Liver (tissue), 9 donors: Measurements from ENCODE around the gene GPR62. TPM values are rescaled to one million over a fixed set of nuclear protein-coding genes. Genes with fewer than 3 reads are reported as not detected.

ENCODE experiments used
- DNase-seq: peaks from one replicate; pipeline ENCODE4 v3.0.0-alpha.2; 2017; ENCODE audit warnings: low spot score
- H3K27ac ChIP-seq, 2 donors: one replicate each; pipeline ENCODE4 v1.7.0; 2013; ENCODE audit warnings: inconsistent platforms in 2 of 2, low read length in 2 of 2, control low read depth in 1 of 2, low read depth in 1 of 2, mild to moderate bottlenecking in 1 of 2
- H3K27me3 ChIP-seq, 4 donors: one replicate each; pipeline versions ENCODE4 v1.6.1 to v1.7.0; 2013; ENCODE audit warnings: low read length in 3 of 4, inconsistent platforms in 1 of 4, mild to moderate bottlenecking in 1 of 4, moderate library complexity in 1 of 4; ENCODE audit not compliant: control insufficient read depth in 4 of 4, insufficient read depth in 4 of 4
- H3K36me3 ChIP-seq, 4 donors: one replicate each; pipeline versions ENCODE4 v1.6.1 to v1.7.0; 2013; ENCODE audit warnings: low read length in 3 of 4, mild to moderate bottlenecking in 3 of 4, low read depth in 1 of 4, moderate library complexity in 1 of 4; ENCODE audit not compliant: control insufficient read depth in 4 of 4, insufficient read depth in 3 of 4
- H3K4me1 ChIP-seq, 4 donors: one replicate each; pipeline versions ENCODE4 v1.6.1 to v1.7.0; 2013; ENCODE audit warnings: low read length in 3 of 4, mild to moderate bottlenecking in 3 of 4, moderate library complexity in 1 of 4; ENCODE audit not compliant: control insufficient read depth in 4 of 4, insufficient read depth in 4 of 4
- H3K4me3 ChIP-seq, 3 donors: one replicate each; pipeline versions ENCODE4 v1.6.1 to v1.7.0; 2013; ENCODE audit warnings: low read length in 3 of 3, control low read depth in 1 of 3, low read depth in 1 of 3, mild to moderate bottlenecking in 1 of 3
- H3K9ac ChIP-seq, 2 donors: one replicate each; pipeline ENCODE4 v1.7.0; 2013; ENCODE audit warnings: low read length in 2 of 2, mild to moderate bottlenecking in 2 of 2, moderate library complexity in 2 of 2, control low read depth in 1 of 2, low read depth in 1 of 2
- H3K9me3 ChIP-seq, 4 donors: one replicate each; pipeline versions ENCODE4 v1.6.1 to v1.7.0; 2013; ENCODE audit warnings: low read length in 3 of 4; ENCODE audit not compliant: control insufficient read depth in 4 of 4
- EGR1 ChIP-seq, 2 donors: IDR thresholded peaks; 2 replicates each; pipeline ENCODE4 v1.6.1; 2016 to 2018; ENCODE audit warnings: antibody characterized with exemption in 2 of 2, low read depth in 2 of 2
- FOXA1 ChIP-seq: IDR thresholded peaks from 2 replicates; pipeline ENCODE4 v1.6.1; 2016; ENCODE audit warnings: antibody characterized with exemption
- FOXA2 ChIP-seq: IDR thresholded peaks from 2 replicates; pipeline ENCODE4 v1.6.1; 2016; ENCODE audit warnings: antibody characterized with exemption
- GABPA ChIP-seq, 2 donors: IDR thresholded peaks in 1 of 2; conservative IDR thresholded peaks in 1 of 2; 2 replicates each; pipeline ENCODE4 v1.6.1; 2016; ENCODE audit warnings: antibody characterized with exemption in 2 of 2, mild to moderate bottlenecking in 1 of 2, moderate library complexity in 1 of 2
- HNF4A ChIP-seq, 2 donors: conservative IDR thresholded peaks; 2 replicates each; pipeline ENCODE4 v1.6.1; 2016; ENCODE audit warnings: antibody characterized with exemption in 2 of 2, mild to moderate bottlenecking in 2 of 2
- HNF4G ChIP-seq: IDR thresholded peaks from 2 replicates; pipeline ENCODE4 v1.6.1; 2016; ENCODE audit warnings: antibody characterized with exemption
- JUND ChIP-seq, 2 donors: IDR thresholded peaks; 2 replicates each; pipeline ENCODE4 v1.6.1; 2016; ENCODE audit warnings: antibody characterized with exemption in 2 of 2
- NR2F2 ChIP-seq: IDR thresholded peaks from 2 replicates; pipeline ENCODE4 v1.6.1; 2016; ENCODE audit warnings: antibody characterized with exemption
- RAD21 ChIP-seq, 2 donors: IDR thresholded peaks; 2 replicates each; pipeline ENCODE4 v1.6.1; 2016; ENCODE audit warnings: antibody characterized with exemption in 2 of 2, mild to moderate bottlenecking in 2 of 2
- RXRA ChIP-seq, 2 donors: IDR thresholded peaks; 2 replicates each; pipeline ENCODE4 v1.6.1; 2017 to 2018; ENCODE audit warnings: antibody characterized with exemption in 2 of 2, mild to moderate bottlenecking in 1 of 2
- TAF1 ChIP-seq: conservative IDR thresholded peaks from 2 replicates; pipeline ENCODE4 v1.6.1; 2016; ENCODE audit warnings: antibody characterized with exemption, mild to moderate bottlenecking
- YY1 ChIP-seq: IDR thresholded peaks from 2 replicates; pipeline ENCODE4 v1.6.1; 2016; ENCODE audit warnings: antibody characterized with exemption, mild to moderate bottlenecking
- WGBS: extraction: QIAGEN DNeasy Blood & Tissue Kit; methylation state at CpG from one replicate; pipeline ENCODE4 v1.1.7; 2013; 5-methylcytosine and 5-hydroxymethylcytosine counted together
- polyA plus RNA-seq, 2 donors: library from polyadenylated mRNA; stranded (reverse) in 1 of 2; unstranded in 1 of 2; fragments of 200-250 nt in 1 of 2; fragments of >200 nt in 1 of 2; fragmentation: Nextera tagmentation in 1 of 2; extraction: Ambion mirVana in 1 of 2; gene quantifications; one replicate each; pipeline versions ENCODE4 v1.2.1 to v1.2.3, GENCODE V29; 2013 to 2015
- total RNA-seq, 2 donors: library from RNA; depleted of rRNA; stranded (reverse); fragments of >200 nt; gene quantifications; one replicate each; pipeline ENCODE4 v1.2.3, GENCODE V29; 2014
- TF ChIP-seq, protein P1 (sequence below): IDR thresholded peaks from 2 replicates; pipeline ENCODE4 v1.6.1; 2016; ENCODE audit warnings: antibody characterized with exemption
- TF ChIP-seq, protein P2 (sequence below): IDR thresholded peaks from 2 replicates; pipeline ENCODE4 v1.6.1; 2016; ENCODE audit warnings: antibody characterized with exemption, mild to moderate bottlenecking
- TF ChIP-seq, protein P3 (sequence below): fragments of 150-350 bp; IDR thresholded peaks from 2 replicates; pipeline ENCODE4 v1.5.1; 2017; ENCODE audit warnings: improper control_type of control experiment, low read depth, low read length; ENCODE audit not compliant: missing input control
- donor health status: healthy.
- donor health status: healthy.
- donor health status: healthy.
- donor health status: healthy.
- donor health status: healthy.

GPR62 gene
- total and polyA plus RNA-seq, 4 donors: 0.07 to 0.08 TPM; not detected in 2

DNA sequence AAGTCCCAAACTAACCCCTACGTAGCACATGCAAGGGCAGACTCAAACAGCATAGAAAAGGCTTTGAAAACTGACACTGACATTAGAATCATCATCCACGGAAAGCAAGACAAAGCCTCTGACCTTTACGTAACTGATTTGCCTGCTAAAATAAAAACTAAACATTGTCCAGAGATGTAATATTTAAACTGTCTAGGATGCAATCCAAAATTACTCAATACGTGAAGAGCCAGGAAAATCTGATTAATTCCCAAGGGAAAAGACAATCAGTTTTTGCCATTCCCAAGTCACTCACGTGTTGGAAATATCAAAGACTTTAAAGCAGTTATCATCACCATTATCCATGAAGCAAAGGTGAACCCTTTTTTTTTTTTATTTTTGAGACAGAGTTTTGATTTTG, 38.8 kb upstream of the GPR62 start:
- H3K27me3 ChIP-seq: no peaks in the 10 kb centered on the region
- no peaks in the 10 kb centered on the region for H3K36me3 ChIP-seq
- WGBS: 33% methylated on average over 5 of the region's 5 CpGs
- H3K27ac ChIP-seq: no peak overlapping the region
- no peak overlapping the region for H3K9ac ChIP-seq
- no peaks in the 10 kb centered on the region for H3K4me1 ChIP-seq
- no peak overlapping the region for H3K4me3 ChIP-seq
- no peaks in the 10 kb centered on the region for H3K9me3 ChIP-seq
- TF ChIP-seq HNF4A (conservative IDR thresholded peaks at IDR 0.05): peak in 1 of 2 donors; percentile 24
- no peak for TF ChIP-seq NR2F2
- peak in 1 of 2 donors; percentile 64 for TF ChIP-seq JUND (IDR thresholded peaks at IDR 0.05)
- DNase-seq: no peak

DNA sequence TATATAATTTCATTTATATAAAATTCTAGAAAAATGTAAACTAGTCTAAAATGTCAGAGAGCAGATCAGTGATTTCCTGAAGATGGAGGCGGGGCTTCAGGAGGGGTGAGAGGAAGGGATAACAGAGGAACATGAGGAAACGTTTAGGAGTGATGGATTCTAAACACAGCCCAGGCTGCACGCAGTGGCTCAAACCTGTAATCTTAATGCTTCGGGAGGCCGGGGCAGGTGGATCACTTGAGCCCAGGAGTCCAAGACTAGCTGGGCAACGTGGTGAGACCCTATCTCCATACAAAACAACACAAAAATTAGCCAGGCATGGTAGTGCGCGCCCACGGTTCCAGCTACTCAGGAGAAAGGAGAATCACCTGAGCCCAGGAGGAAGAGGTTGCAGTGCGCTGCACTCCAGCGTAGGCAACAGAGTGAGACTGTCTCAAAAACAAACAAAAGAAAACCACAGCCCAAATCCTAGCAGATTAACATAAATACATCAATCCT, 34.1 kb upstream of the GPR62 start:
- no peak for DNase-seq
- no peak overlapping the region for H3K4me3 ChIP-seq
- TF ChIP-seq RAD21 (IDR thresholded peaks at IDR 0.05) (no peak), GABPA (IDR thresholded peaks at IDR 0.05 in 1 of 2, conservative IDR thresholded peaks at IDR 0.05 in 1 of 2) (no peak), NR2F2 (no peak), JUND (IDR thresholded peaks at IDR 0.05) (no peak), HNF4A (conservative IDR thresholded peaks at IDR 0.05) (no peak), HNF4G (no peak), YY1 (no peak), FOXA1 (no peak), TAF1 (no peak), RXRA (IDR thresholded peaks at IDR 0.05) (no peak), EGR1 (IDR thresholded peaks at IDR 0.05; ENCODE audit: low read depth in 2 of 2) (no peak), FOXA2 (no peak)
- TF ChIP-seq, protein P1, sequence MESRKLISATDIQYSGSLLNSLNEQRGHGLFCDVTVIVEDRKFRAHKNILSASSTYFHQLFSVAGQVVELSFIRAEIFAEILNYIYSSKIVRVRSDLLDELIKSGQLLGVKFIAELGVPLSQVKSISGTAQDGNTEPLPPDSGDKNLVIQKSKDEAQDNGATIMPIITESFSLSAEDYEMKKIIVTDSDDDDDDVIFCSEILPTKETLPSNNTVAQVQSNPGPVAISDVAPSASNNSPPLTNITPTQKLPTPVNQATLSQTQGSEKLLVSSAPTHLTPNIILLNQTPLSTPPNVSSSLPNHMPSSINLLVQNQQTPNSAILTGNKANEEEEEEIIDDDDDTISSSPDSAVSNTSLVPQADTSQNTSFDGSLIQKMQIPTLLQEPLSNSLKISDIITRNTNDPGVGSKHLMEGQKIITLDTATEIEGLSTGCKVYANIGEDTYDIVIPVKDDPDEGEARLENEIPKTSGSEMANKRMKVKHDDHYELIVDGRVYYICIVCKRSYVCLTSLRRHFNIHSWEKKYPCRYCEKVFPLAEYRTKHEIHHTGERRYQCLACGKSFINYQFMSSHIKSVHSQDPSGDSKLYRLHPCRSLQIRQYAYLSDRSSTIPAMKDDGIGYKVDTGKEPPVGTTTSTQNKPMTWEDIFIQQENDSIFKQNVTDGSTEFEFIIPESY: no peak
- TF ChIP-seq, protein P2, sequence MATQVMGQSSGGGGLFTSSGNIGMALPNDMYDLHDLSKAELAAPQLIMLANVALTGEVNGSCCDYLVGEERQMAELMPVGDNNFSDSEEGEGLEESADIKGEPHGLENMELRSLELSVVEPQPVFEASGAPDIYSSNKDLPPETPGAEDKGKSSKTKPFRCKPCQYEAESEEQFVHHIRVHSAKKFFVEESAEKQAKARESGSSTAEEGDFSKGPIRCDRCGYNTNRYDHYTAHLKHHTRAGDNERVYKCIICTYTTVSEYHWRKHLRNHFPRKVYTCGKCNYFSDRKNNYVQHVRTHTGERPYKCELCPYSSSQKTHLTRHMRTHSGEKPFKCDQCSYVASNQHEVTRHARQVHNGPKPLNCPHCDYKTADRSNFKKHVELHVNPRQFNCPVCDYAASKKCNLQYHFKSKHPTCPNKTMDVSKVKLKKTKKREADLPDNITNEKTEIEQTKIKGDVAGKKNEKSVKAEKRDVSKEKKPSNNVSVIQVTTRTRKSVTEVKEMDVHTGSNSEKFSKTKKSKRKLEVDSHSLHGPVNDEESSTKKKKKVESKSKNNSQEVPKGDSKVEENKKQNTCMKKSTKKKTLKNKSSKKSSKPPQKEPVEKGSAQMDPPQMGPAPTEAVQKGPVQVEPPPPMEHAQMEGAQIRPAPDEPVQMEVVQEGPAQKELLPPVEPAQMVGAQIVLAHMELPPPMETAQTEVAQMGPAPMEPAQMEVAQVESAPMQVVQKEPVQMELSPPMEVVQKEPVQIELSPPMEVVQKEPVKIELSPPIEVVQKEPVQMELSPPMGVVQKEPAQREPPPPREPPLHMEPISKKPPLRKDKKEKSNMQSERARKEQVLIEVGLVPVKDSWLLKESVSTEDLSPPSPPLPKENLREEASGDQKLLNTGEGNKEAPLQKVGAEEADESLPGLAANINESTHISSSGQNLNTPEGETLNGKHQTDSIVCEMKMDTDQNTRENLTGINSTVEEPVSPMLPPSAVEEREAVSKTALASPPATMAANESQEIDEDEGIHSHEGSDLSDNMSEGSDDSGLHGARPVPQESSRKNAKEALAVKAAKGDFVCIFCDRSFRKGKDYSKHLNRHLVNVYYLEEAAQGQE: no peak
- TF ChIP-seq, protein P3, sequence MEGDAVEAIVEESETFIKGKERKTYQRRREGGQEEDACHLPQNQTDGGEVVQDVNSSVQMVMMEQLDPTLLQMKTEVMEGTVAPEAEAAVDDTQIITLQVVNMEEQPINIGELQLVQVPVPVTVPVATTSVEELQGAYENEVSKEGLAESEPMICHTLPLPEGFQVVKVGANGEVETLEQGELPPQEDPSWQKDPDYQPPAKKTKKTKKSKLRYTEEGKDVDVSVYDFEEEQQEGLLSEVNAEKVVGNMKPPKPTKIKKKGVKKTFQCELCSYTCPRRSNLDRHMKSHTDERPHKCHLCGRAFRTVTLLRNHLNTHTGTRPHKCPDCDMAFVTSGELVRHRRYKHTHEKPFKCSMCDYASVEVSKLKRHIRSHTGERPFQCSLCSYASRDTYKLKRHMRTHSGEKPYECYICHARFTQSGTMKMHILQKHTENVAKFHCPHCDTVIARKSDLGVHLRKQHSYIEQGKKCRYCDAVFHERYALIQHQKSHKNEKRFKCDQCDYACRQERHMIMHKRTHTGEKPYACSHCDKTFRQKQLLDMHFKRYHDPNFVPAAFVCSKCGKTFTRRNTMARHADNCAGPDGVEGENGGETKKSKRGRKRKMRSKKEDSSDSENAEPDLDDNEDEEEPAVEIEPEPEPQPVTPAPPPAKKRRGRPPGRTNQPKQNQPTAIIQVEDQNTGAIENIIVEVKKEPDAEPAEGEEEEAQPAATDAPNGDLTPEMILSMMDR: no peak
- H3K9ac ChIP-seq: no peak overlapping the region
- no peaks in the 10 kb centered on the region for H3K27me3 ChIP-seq
- H3K36me3 ChIP-seq: no peaks in the 10 kb centered on the region
- no peak overlapping the region for H3K27ac ChIP-seq
- 80% methylated on average over 11 of the region's 11 CpGs for WGBS
- no peaks in the 10 kb centered on the region for H3K9me3 ChIP-seq
- H3K4me1 ChIP-seq: no peaks in the 10 kb centered on the region
